Liver (tissue), 9 donors: ENCODE results near the gene FUCA1. TPM values are rescaled to one million over a fixed set of nuclear protein-coding genes. Genes with fewer than 3 reads are reported as not detected.

ENCODE experiments used
- DNase-seq: peaks from one replicate; pipeline ENCODE4 v3.0.0-alpha.2; 2017; ENCODE audit warnings: low spot score
- H3K27ac ChIP-seq, 2 donors: one replicate each; pipeline ENCODE4 v1.7.0; 2013; ENCODE audit warnings: inconsistent platforms in 2 of 2, low read length in 2 of 2, control low read depth in 1 of 2, low read depth in 1 of 2, mild to moderate bottlenecking in 1 of 2
- H3K27me3 ChIP-seq, 4 donors: one replicate each; pipeline versions ENCODE4 v1.6.1 to v1.7.0; 2013; ENCODE audit warnings: low read length in 3 of 4, inconsistent platforms in 1 of 4, mild to moderate bottlenecking in 1 of 4, moderate library complexity in 1 of 4; ENCODE audit not compliant: control insufficient read depth in 4 of 4, insufficient read depth in 4 of 4
- H3K36me3 ChIP-seq, 4 donors: one replicate each; pipeline versions ENCODE4 v1.6.1 to v1.7.0; 2013; ENCODE audit warnings: low read length in 3 of 4, mild to moderate bottlenecking in 3 of 4, low read depth in 1 of 4, moderate library complexity in 1 of 4; ENCODE audit not compliant: control insufficient read depth in 4 of 4, insufficient read depth in 3 of 4
- H3K4me1 ChIP-seq, 4 donors: one replicate each; pipeline versions ENCODE4 v1.6.1 to v1.7.0; 2013; ENCODE audit warnings: low read length in 3 of 4, mild to moderate bottlenecking in 3 of 4, moderate library complexity in 1 of 4; ENCODE audit not compliant: control insufficient read depth in 4 of 4, insufficient read depth in 4 of 4
- H3K4me3 ChIP-seq, 3 donors: one replicate each; pipeline versions ENCODE4 v1.6.1 to v1.7.0; 2013; ENCODE audit warnings: low read length in 3 of 3, control low read depth in 1 of 3, low read depth in 1 of 3, mild to moderate bottlenecking in 1 of 3
- H3K9ac ChIP-seq, 2 donors: one replicate each; pipeline ENCODE4 v1.7.0; 2013; ENCODE audit warnings: low read length in 2 of 2, mild to moderate bottlenecking in 2 of 2, moderate library complexity in 2 of 2, control low read depth in 1 of 2, low read depth in 1 of 2
- H3K9me3 ChIP-seq, 4 donors: one replicate each; pipeline versions ENCODE4 v1.6.1 to v1.7.0; 2013; ENCODE audit warnings: low read length in 3 of 4; ENCODE audit not compliant: control insufficient read depth in 4 of 4
- EGR1 ChIP-seq, 2 donors: IDR thresholded peaks; 2 replicates each; pipeline ENCODE4 v1.6.1; 2016 to 2018; ENCODE audit warnings: antibody characterized with exemption in 2 of 2, low read depth in 2 of 2
- GABPA ChIP-seq, 2 donors: IDR thresholded peaks in 1 of 2; conservative IDR thresholded peaks in 1 of 2; 2 replicates each; pipeline ENCODE4 v1.6.1; 2016; ENCODE audit warnings: antibody characterized with exemption in 2 of 2, mild to moderate bottlenecking in 1 of 2, moderate library complexity in 1 of 2
- HNF4G ChIP-seq: IDR thresholded peaks from 2 replicates; pipeline ENCODE4 v1.6.1; 2016; ENCODE audit warnings: antibody characterized with exemption
- RXRA ChIP-seq, 2 donors: IDR thresholded peaks; 2 replicates each; pipeline ENCODE4 v1.6.1; 2017 to 2018; ENCODE audit warnings: antibody characterized with exemption in 2 of 2, mild to moderate bottlenecking in 1 of 2
- SP1 ChIP-seq: IDR thresholded peaks from 2 replicates; pipeline ENCODE4 v1.6.1; 2018; ENCODE audit warnings: antibody characterized with exemption, mild to moderate bottlenecking
- WGBS: extraction: QIAGEN DNeasy Blood & Tissue Kit; methylation state at CpG from one replicate; pipeline ENCODE4 v1.1.7; 2013; 5-methylcytosine and 5-hydroxymethylcytosine counted together
- polyA plus RNA-seq, 2 donors: library from polyadenylated mRNA; stranded (reverse) in 1 of 2; unstranded in 1 of 2; fragments of 200-250 nt in 1 of 2; fragments of >200 nt in 1 of 2; fragmentation: Nextera tagmentation in 1 of 2; extraction: Ambion mirVana in 1 of 2; gene quantifications; one replicate each; pipeline versions ENCODE4 v1.2.1 to v1.2.3, GENCODE V29; 2013 to 2015
- total RNA-seq, 2 donors: library from RNA; depleted of rRNA; stranded (reverse); fragments of >200 nt; gene quantifications; one replicate each; pipeline ENCODE4 v1.2.3, GENCODE V29; 2014
- TF ChIP-seq, protein P1 (sequence below): IDR thresholded peaks from 2 replicates; pipeline ENCODE4 v1.6.1; 2016; ENCODE audit warnings: antibody characterized with exemption, mild to moderate bottlenecking
- donor health status: healthy.
- donor health status: healthy.
- donor health status: healthy.
- donor health status: healthy.
- donor health status: healthy.

The FUCA1 gene
- total and polyA plus RNA-seq, 4 donors: 33.8 to 58.0 (median 44.7) TPM

- H3K36me3 ChIP-seq: peaks cover 2 to 20% (median 9%) of the 10 kb centered on the region in 4 donors
- no peaks in the 10 kb centered on the region for H3K27me3 ChIP-seq
- H3K4me1 ChIP-seq: peaks cover 25 to 52% (median 41%) of the 10 kb centered on the region in 4 donors
- H3K9ac ChIP-seq: no peak overlapping the region
- H3K4me3 ChIP-seq: no peak overlapping the region
- no peaks in the 10 kb centered on the region for H3K9me3 ChIP-seq
- no peak overlapping the region for H3K27ac ChIP-seq
- TF ChIP-seq SP1: no peak
- no peak for TF ChIP-seq RXRA (IDR thresholded peaks at IDR 0.05)
- TF ChIP-seq, protein P1, sequence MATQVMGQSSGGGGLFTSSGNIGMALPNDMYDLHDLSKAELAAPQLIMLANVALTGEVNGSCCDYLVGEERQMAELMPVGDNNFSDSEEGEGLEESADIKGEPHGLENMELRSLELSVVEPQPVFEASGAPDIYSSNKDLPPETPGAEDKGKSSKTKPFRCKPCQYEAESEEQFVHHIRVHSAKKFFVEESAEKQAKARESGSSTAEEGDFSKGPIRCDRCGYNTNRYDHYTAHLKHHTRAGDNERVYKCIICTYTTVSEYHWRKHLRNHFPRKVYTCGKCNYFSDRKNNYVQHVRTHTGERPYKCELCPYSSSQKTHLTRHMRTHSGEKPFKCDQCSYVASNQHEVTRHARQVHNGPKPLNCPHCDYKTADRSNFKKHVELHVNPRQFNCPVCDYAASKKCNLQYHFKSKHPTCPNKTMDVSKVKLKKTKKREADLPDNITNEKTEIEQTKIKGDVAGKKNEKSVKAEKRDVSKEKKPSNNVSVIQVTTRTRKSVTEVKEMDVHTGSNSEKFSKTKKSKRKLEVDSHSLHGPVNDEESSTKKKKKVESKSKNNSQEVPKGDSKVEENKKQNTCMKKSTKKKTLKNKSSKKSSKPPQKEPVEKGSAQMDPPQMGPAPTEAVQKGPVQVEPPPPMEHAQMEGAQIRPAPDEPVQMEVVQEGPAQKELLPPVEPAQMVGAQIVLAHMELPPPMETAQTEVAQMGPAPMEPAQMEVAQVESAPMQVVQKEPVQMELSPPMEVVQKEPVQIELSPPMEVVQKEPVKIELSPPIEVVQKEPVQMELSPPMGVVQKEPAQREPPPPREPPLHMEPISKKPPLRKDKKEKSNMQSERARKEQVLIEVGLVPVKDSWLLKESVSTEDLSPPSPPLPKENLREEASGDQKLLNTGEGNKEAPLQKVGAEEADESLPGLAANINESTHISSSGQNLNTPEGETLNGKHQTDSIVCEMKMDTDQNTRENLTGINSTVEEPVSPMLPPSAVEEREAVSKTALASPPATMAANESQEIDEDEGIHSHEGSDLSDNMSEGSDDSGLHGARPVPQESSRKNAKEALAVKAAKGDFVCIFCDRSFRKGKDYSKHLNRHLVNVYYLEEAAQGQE: no peak
- no peak for TF ChIP-seq EGR1 (IDR thresholded peaks at IDR 0.05; ENCODE audit: low read depth in 2 of 2)
- TF ChIP-seq GABPA (IDR thresholded peaks at IDR 0.05 in 1 of 2, conservative IDR thresholded peaks at IDR 0.05 in 1 of 2): no peak
- no peak for TF ChIP-seq HNF4G
- WGBS: 83% methylated on average over 16 of the region's 16 CpGs
- DNase-seq: no peak
These were observed 72.2 kb downstream of the FUCA1 start for GRCh38 chr1:23795676-23796465.

Other genes with a start within 250 kb of the FUCA1 start
- gene RPL11, start 176.5 kb downstream of the FUCA1 start, total RNA-seq: 100 to 1,000 TPM; 270 to 689 TPM
- gene RPL11, start 176.5 kb downstream of the FUCA1 start, polyA plus RNA-seq: 100 to 1,000 TPM; 313 to 816 TPM
- 10 to 100 TPM; 11.1 to 34.9 TPM for gene ELOA, start 124.8 kb downstream of the FUCA1 start, total RNA-seq
- 10 to 100 TPM; 20.9 to 27.8 TPM for gene ELOA, start 124.8 kb downstream of the FUCA1 start, polyA plus RNA-seq
- 10 to 100 TPM; 28.4 to 86.4 TPM for gene PITHD1, start 89.9 kb downstream of the FUCA1 start, total RNA-seq
- 10 to 100 TPM; 17.1 to 21.1 TPM for gene PITHD1, start 89.9 kb downstream of the FUCA1 start, polyA plus RNA-seq
- 10 to 100 TPM; 26.3 to 33.9 TPM for gene LYPLA2, start 77.1 kb downstream of the FUCA1 start, total RNA-seq
- gene LYPLA2, start 77.1 kb downstream of the FUCA1 start, polyA plus RNA-seq: 10 to 100 TPM; 52.6 to 71.1 TPM
- gene GALE, start 67.5 kb downstream of the FUCA1 start, total RNA-seq: 10 to 100 TPM; 22.9 to 43.4 TPM
- gene GALE, start 67.5 kb downstream of the FUCA1 start, polyA plus RNA-seq: 10 to 100 TPM; 37.0 to 40.4 TPM
- gene HMGCL, start 42.9 kb downstream of the FUCA1 start, total RNA-seq: 100 to 1,000 TPM in 1 of 2 donors, 10 to 100 TPM in 1; 68.2 to 111 TPM
- 100 to 1,000 TPM; 187 to 198 TPM for gene HMGCL, start 42.9 kb downstream of the FUCA1 start, polyA plus RNA-seq
- gene CNR2, start 45.1 kb upstream of the FUCA1 start, total RNA-seq: under 1 TPM; 0.08 to 0.28 TPM
- under 1 TPM; 0.03 to 0.10 TPM for gene CNR2, start 45.1 kb upstream of the FUCA1 start, polyA plus RNA-seq
- 10 to 100 TPM; 46.5 to 63.6 TPM for gene PNRC2, start 91.5 kb upstream of the FUCA1 start, total RNA-seq
- gene PNRC2, start 91.5 kb upstream of the FUCA1 start, polyA plus RNA-seq: 10 to 100 TPM; 24.9 to 26.0 TPM
- gene SRSF10, start 112.0 kb upstream of the FUCA1 start, total RNA-seq: 10 to 100 TPM; 58.8 to 77.5 TPM
- gene SRSF10, start 112.0 kb upstream of the FUCA1 start, polyA plus RNA-seq: 10 to 100 TPM; 29.9 to 68.7 TPM
- gene MYOM3, start 243.8 kb upstream of the FUCA1 start, total RNA-seq: under 1 TPM; 0.05 to 0.17 TPM
- gene MYOM3, start 243.8 kb upstream of the FUCA1 start, polyA plus RNA-seq: under 1 TPM in 1 of 2 donors, not detected in 1; 0.01 TPM